B cell (primary cell): ENCODE results near the gene MEX3A.

Source experiments
- EZH2 ChIP-seq: IDR thresholded peaks from 2 replicates; pipeline ENCODE4 v1.6.1; 2012; ENCODE audit warnings: borderline replicate concordance, low read depth, mild to moderate bottlenecking, moderate library complexity, low read length; ENCODE audit not compliant: insufficient read depth, poor library complexity, severe bottlenecking
- TF ChIP-seq, protein P1 (sequence below): fragments of 200-600 bp; IDR thresholded peaks from one replicate; pipeline ENCODE4 v1.8.0; 2022; ENCODE audit warnings: antibody characterized with exemption, mild to moderate bottlenecking

GRCh38 chr1:156108664-156109241 lies 26.5 kb upstream of the MEX3A start:
- TF ChIP-seq, protein P1, sequence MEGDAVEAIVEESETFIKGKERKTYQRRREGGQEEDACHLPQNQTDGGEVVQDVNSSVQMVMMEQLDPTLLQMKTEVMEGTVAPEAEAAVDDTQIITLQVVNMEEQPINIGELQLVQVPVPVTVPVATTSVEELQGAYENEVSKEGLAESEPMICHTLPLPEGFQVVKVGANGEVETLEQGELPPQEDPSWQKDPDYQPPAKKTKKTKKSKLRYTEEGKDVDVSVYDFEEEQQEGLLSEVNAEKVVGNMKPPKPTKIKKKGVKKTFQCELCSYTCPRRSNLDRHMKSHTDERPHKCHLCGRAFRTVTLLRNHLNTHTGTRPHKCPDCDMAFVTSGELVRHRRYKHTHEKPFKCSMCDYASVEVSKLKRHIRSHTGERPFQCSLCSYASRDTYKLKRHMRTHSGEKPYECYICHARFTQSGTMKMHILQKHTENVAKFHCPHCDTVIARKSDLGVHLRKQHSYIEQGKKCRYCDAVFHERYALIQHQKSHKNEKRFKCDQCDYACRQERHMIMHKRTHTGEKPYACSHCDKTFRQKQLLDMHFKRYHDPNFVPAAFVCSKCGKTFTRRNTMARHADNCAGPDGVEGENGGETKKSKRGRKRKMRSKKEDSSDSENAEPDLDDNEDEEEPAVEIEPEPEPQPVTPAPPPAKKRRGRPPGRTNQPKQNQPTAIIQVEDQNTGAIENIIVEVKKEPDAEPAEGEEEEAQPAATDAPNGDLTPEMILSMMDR = no peak
- TF ChIP-seq EZH2 = no peak
